Neural cell (in vitro differentiated cells): ENCODE measurements around the gene GRIPAP1.

Experiments used
- CTCF ChIP-seq: fragments of 450-650 bp; IDR thresholded peaks from 2 replicates; pipeline ENCODE4 v1.5.1; 2014; ENCODE audit warnings: antibody characterized with exemption, mild to moderate bottlenecking, moderate library complexity; ENCODE audit not compliant: poor library complexity, severe bottlenecking
- EZH2 ChIP-seq: fragments of 200-600, 300-800 bp; shearing (Covaris generic), sonication (generic); IDR thresholded peaks from 2 replicates; pipeline ENCODE4 v1.6.1; 2014; ENCODE audit warnings: antibody characterized with exemption, low read length, borderline replicate concordance, mild to moderate bottlenecking; ENCODE audit not compliant: insufficient read depth, poor library complexity, severe bottlenecking
- REST ChIP-seq: IDR thresholded peaks from 2 replicates; pipeline ENCODE4 v1.6.1; 2012; ENCODE audit warnings: borderline replicate concordance

- TF ChIP-seq CTCF: no peak
- TF ChIP-seq EZH2: no peak
- TF ChIP-seq REST: no peak
Observed at GRCh38 chrX:48927123-48927522, 74.9 kb downstream of the GRIPAP1 start.
